ENCODE measurements around the gene PLCB1.

The PLCB1 gene

GRCh38 chr20:8706961-8707700 is 575.1 kb downstream of the PLCB1 start:
- Mint-ChIP-seq H3K9me3 (no peaks in the 10 kb centered on the region), H3K36me3 (ENCODE audit: low read depth) (no peaks in the 10 kb centered on the region), H3K27me3 (no peaks in the 10 kb centered on the region), H3K4me3 (no peak overlapping the region), H3K27ac (no peak overlapping the region), H3K4me1 (ENCODE audit: low read depth) (no peaks in the 10 kb centered on the region)

- H3K27me3 Mint-ChIP-seq, result no peaks in the 10 kb centered on the region
- no peak overlapping the region for H3K4me3 Mint-ChIP-seq
- H3K36me3 Mint-ChIP-seq (ENCODE audit: low read depth), result no peaks in the 10 kb centered on the region
- H3K4me1 Mint-ChIP-seq (ENCODE audit: low read depth), result no peaks in the 10 kb centered on the region
- no peaks in the 10 kb centered on the region for H3K9me3 Mint-ChIP-seq
- no peak overlapping the region for H3K27ac Mint-ChIP-seq
Observed at GRCh38 chr20:8709627-8710026, 577.6 kb downstream of the PLCB1 start.

GRCh38 chr20:8711501-8711900 is 579.4 kb downstream of the PLCB1 start:
- Mint-ChIP-seq H3K27ac (no peak overlapping the region), H3K36me3 (ENCODE audit: low read depth) (no peaks in the 10 kb centered on the region), H3K27me3 (no peaks in the 10 kb centered on the region), H3K9me3 (no peaks in the 10 kb centered on the region), H3K4me1 (ENCODE audit: low read depth) (no peaks in the 10 kb centered on the region), H3K4me3 (no peak overlapping the region)

GRCh38 chr20:8714206-8714605 is 582.1 kb downstream of the PLCB1 start:
- Mint-ChIP-seq H3K27ac (no peak overlapping the region), H3K36me3 (ENCODE audit: low read depth) (no peaks in the 10 kb centered on the region), H3K27me3 (no peaks in the 10 kb centered on the region), H3K4me1 (ENCODE audit: low read depth) (no peaks in the 10 kb centered on the region), H3K4me3 (no peak overlapping the region), H3K9me3 (no peaks in the 10 kb centered on the region)

GRCh38 chr20:8718279-8718678 is 586.2 kb downstream of the PLCB1 start:
- no peak overlapping the region for H3K27ac Mint-ChIP-seq
- H3K36me3 Mint-ChIP-seq (ENCODE audit: low read depth), result no peaks in the 10 kb centered on the region
- no peaks in the 10 kb centered on the region for H3K27me3 Mint-ChIP-seq
- no peak overlapping the region for H3K4me3 Mint-ChIP-seq
- H3K9me3 Mint-ChIP-seq, result no peaks in the 10 kb centered on the region
- no peaks in the 10 kb centered on the region for H3K4me1 Mint-ChIP-seq (ENCODE audit: low read depth)

GRCh38 chr20:8720089-8720488 is 588.0 kb downstream of the PLCB1 start:
- H3K4me3 Mint-ChIP-seq, result no peak overlapping the region

GRCh38 chr20:8721098-8721497 is 589.0 kb downstream of the PLCB1 start:
- Mint-ChIP-seq H3K27ac (no peak overlapping the region), H3K27me3 (no peaks in the 10 kb centered on the region), H3K4me3 (no peak overlapping the region), H3K36me3 (ENCODE audit: low read depth) (no peaks in the 10 kb centered on the region), H3K4me1 (ENCODE audit: low read depth) (no peaks in the 10 kb centered on the region), H3K9me3 (no peaks in the 10 kb centered on the region)

More at GRCh38 chr20:8720089-8720488, 588.0 kb downstream of the PLCB1 start:
- Mint-ChIP-seq H3K27me3 (no peaks in the 10 kb centered on the region), H3K4me1 (ENCODE audit: low read depth) (no peaks in the 10 kb centered on the region), H3K27ac (no peak overlapping the region), H3K9me3 (no peaks in the 10 kb centered on the region), H3K36me3 (ENCODE audit: low read depth) (no peaks in the 10 kb centered on the region)

GRCh38 chr20:8722277-8722928 is 590.3 kb downstream of the PLCB1 start:
- Mint-ChIP-seq H3K27me3 (no peaks in the 10 kb centered on the region), H3K9me3 (no peaks in the 10 kb centered on the region), H3K4me3 (no peak overlapping the region), H3K4me1 (ENCODE audit: low read depth) (no peaks in the 10 kb centered on the region), H3K36me3 (ENCODE audit: low read depth) (no peaks in the 10 kb centered on the region), H3K27ac (no peak overlapping the region)

GRCh38 chr20:8723296-8723695 is 591.2 kb downstream of the PLCB1 start:
- no peaks in the 10 kb centered on the region for H3K36me3 Mint-ChIP-seq (ENCODE audit: low read depth)
- no peaks in the 10 kb centered on the region for H3K9me3 Mint-ChIP-seq
- no peak overlapping the region for H3K4me3 Mint-ChIP-seq
- H3K4me1 Mint-ChIP-seq (ENCODE audit: low read depth), result no peaks in the 10 kb centered on the region
- H3K27me3 Mint-ChIP-seq, result no peaks in the 10 kb centered on the region
- no peak overlapping the region for H3K27ac Mint-ChIP-seq

GRCh38 chr20:8724884-8725283 is 592.8 kb downstream of the PLCB1 start:
- H3K9me3 Mint-ChIP-seq, result no peaks in the 10 kb centered on the region
- no peaks in the 10 kb centered on the region for H3K27me3 Mint-ChIP-seq
- no peaks in the 10 kb centered on the region for H3K4me1 Mint-ChIP-seq (ENCODE audit: low read depth)
- H3K27ac Mint-ChIP-seq, result no peak overlapping the region
- no peak overlapping the region for H3K4me3 Mint-ChIP-seq
- no peaks in the 10 kb centered on the region for H3K36me3 Mint-ChIP-seq (ENCODE audit: low read depth)

GRCh38 chr20:8726460-8726859 is 594.4 kb downstream of the PLCB1 start:
- no peaks in the 10 kb centered on the region for H3K36me3 Mint-ChIP-seq (ENCODE audit: low read depth)
- H3K27me3 Mint-ChIP-seq, result no peaks in the 10 kb centered on the region
- H3K27ac Mint-ChIP-seq, result no peak overlapping the region
- H3K4me3 Mint-ChIP-seq, result no peak overlapping the region
- H3K9me3 Mint-ChIP-seq, result no peaks in the 10 kb centered on the region
- H3K4me1 Mint-ChIP-seq (ENCODE audit: low read depth), result no peaks in the 10 kb centered on the region

GRCh38 chr20:8735014-8735413 is 602.9 kb downstream of the PLCB1 start:
- Mint-ChIP-seq H3K27ac (no peak overlapping the region), H3K4me3 (no peak overlapping the region), H3K4me1 (ENCODE audit: low read depth) (no peaks in the 10 kb centered on the region), H3K27me3 (no peaks in the 10 kb centered on the region), H3K36me3 (ENCODE audit: low read depth) (peaks cover 4% of the 10 kb centered on the region), H3K9me3 (no peaks in the 10 kb centered on the region)

- H3K4me1 Mint-ChIP-seq (ENCODE audit: low read depth), result no peaks in the 10 kb centered on the region
- no peak overlapping the region for H3K4me3 Mint-ChIP-seq
- no peak overlapping the region for H3K27ac Mint-ChIP-seq
- peaks cover 4% of the 10 kb centered on the region for H3K36me3 Mint-ChIP-seq (ENCODE audit: low read depth)
- no peaks in the 10 kb centered on the region for H3K27me3 Mint-ChIP-seq
- no peaks in the 10 kb centered on the region for H3K9me3 Mint-ChIP-seq
Observed at GRCh38 chr20:8735674-8736073, 603.6 kb downstream of the PLCB1 start.

GRCh38 chr20:8740265-8740664 is 608.2 kb downstream of the PLCB1 start:
- Mint-ChIP-seq H3K27ac (no peak overlapping the region), H3K9me3 (peaks cover 5% of the 10 kb centered on the region), H3K27me3 (no peaks in the 10 kb centered on the region), H3K4me3 (no peak overlapping the region), H3K36me3 (ENCODE audit: low read depth) (peaks cover 5% of the 10 kb centered on the region), H3K4me1 (ENCODE audit: low read depth) (peaks cover 7% of the 10 kb centered on the region)

GRCh38 chr20:8744228-8744844 is 612.3 kb downstream of the PLCB1 start:
- Mint-ChIP-seq H3K9me3 (peaks cover 5% of the 10 kb centered on the region), H3K27ac (no peak overlapping the region), H3K4me1 (ENCODE audit: low read depth) (peaks cover 7% of the 10 kb centered on the region), H3K27me3 (no peaks in the 10 kb centered on the region), H3K36me3 (ENCODE audit: low read depth) (peaks cover 5% of the 10 kb centered on the region), H3K4me3 (no peak overlapping the region)

Data from stimulated activated naive CD8-positive, alpha-beta T cell treated with anti-CD3 and anti-CD28 coated beads, Interleukin-15, Interleukin-2, amounts not matched to agents 100 ng/mL and 50 ng/mL, for 24 hours (primary cell).